HK-2 (cell line): ENCODE results near the gene NKAIN4.
"Not testable (repeated sequence)": the region's sequence is repeated elsewhere in the genome, so short reads cannot be mapped to it uniquely, and the experiment has no call there.

Experiments
- DNase-seq: peaks from one replicate; pipeline ENCODE4 v3.0.0-alpha.2; 2018; ENCODE audit not compliant: unreplicated experiment

The NKAIN4 gene

DNA sequence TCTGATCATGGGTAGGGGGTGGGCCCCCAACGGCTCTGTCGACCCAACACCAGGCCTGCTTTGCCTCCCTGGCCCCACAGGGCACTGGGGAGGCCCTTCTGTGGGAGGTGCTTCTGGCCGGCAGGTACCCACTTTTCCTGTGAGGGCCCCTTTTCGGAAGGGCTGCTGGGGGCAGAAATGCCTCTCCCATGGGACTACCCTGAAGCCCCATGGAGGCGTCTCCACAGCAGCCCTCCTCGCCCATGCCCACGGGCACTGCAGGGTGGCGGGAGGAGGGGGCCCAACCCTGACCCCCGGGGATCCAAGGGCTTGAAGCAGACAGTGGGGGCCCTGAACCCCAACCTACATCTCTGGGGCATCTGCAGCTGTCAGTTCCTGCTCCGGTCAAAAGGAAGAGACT is 16.2 kb downstream of the NKAIN4 start:
- no peak for DNase-seq

DNA sequence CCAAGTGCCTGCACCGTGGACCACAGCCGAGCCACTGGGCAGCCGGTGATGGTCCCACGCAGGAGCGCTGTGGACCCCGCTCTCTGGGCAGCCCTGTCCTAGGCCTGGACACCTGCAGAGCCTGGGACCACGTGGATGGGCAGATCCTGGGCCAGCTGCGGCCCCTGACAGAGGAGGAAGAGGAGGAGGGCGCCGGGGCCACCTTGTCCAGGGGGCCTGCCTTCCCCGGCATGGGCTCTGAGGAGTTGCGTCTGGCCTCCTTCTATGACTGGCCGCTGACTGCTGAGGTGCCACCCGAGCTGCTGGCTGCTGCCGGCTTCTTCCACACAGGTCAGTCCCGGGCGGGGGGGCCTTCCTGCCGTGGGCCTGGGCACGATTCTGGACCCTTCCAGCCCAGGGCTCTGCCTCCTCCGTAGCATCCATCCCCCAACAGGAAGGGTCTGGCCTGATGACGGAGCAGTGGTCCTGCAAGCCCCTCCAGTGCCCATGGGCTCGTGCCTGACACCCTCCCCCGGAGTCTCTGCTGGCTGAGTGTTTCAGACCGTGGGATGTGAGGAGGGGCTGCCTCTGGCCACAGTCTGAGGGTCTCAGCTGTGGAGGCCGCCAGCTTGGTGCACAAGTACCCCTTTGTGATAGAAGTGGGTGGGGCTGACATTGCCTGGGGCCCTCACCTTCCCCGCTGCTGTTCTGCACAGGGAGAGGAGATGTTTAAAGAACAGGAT is 18.0 kb downstream of the NKAIN4 start:
- DNase-seq, result no peak

DNA sequence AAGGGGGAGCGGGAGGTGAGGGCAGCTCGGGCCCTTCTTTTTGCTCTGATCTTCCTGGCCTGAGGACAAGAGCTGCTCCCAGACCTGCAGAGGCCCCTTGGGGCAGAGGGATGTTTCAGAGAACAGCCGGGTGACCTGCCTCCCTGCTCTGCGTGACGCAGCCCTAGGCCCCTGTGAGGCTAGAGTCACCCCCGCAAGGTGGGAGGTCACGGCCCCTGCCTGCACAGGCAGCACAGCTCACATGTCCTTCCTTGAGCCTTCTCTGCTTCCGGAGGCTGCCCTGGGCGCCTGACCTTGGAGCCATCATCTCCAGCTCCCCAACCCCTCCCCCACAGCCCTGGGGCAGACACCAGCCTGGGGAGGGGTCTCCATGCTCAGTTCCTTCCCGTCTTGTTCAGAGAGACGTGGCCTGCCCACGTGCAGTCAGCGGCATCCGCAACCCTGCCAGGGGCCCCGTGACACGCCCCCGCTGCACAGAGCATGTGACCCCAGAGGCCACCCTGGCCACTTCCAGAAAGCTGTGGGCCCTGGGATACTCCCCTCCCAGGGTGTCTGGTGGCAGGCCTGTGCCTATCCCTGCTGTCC is 18.8 kb downstream of the NKAIN4 start, which contains the start of gene BIRC7:
TSS of gene BIRC7 (plus strand) at position 507 of the 585 bp plus-strand sequence. CDS start 192 bp downstream, outside the sequence.
- DNase-seq, result no peak

- no peak for DNase-seq
Observed at GRCh38 chr20:63234693-63235398, 19.4 kb downstream of the NKAIN4 start.

DNA sequence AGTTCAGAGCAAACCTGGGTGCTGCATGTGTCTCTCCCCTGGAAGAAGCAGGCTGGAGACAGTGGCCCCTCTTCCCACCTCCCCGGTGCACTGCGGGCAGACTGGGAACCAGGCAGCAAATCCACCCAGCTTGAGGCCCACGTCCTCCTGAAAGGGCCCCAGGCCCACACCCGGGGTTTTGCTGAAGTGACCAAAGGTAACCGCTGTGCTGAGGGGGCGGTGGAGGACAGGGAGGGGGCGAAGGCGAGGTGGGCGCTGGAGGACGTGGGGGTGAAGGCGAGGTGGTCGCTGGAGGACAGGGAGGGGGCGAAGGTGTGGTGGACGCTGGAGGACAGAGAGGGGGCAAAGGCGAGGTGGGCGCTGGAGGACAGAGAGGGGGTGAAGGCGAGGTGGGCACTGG is 20.3 kb downstream of the NKAIN4 start:
- DNase-seq, result no peak

DNA sequence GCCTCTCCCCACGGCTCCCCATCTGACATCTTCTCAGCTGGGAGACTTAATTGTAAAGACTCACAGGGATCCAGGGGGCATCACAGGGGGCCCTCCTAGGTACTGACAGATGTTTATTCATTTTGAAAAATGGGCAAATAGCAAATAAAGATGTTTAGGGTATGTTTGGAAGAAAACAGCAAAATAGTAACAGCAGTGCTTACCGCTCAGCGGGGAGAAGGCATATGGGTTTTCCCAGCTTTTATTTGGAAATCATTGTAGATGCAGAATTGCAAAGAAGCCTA is 21.3 kb downstream of the NKAIN4 start:
- DNase-seq, result no peak

GRCh38 chr20:63232235-63233060 is 21.8 kb downstream of the NKAIN4 start:
- peak; percentile 90 for DNase-seq

DNA sequence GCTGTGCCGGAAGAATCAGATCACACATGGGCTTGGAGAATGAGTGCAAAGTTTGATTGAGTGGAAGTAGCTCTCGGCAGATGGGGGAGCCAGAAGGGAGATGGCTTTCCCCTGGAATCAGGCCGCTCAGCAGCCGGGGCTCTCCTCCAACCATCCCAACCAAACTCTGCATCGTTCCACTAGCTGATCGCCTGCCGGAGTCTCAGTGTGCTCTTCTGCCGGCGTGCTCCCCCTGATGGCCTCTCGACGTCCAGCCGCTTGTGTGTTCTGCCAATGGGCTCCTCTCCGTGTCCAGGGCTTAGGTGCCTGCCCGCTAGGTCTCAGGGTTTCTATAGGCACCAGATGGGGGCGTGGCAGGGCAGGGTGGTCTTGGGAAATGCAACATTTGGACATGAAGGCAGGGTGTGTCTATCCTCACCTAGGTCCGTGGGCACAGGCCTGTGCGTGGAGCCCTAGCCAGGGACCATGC is 23.4 kb downstream of the NKAIN4 start:
- DNase-seq, result no peak

GRCh38 chr20:63228806-63229205 is 25.5 kb downstream of the NKAIN4 start:
- no peak for DNase-seq

DNA sequence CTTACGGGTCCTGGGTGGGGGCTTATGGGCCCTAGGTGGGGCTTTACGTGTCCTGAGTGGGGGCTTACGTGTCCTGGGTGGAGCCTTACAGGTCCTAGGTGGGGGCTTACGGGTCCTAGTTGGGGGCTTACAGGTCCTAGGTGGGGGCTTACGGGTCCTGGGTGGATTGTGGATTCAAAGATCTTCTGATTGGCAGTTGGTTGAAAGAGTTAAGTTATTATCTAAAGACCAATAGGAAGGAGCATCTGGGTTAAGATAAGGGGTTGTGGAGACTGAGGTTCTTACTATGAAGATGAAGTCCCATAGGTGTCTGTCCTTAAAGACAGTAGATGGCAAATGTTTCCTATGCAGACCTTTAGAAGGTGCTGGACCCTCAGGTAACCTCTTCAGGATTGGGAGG is 27.0 kb downstream of the NKAIN4 start:
- DNase-seq, result no peak

GRCh38 chr20:63226042-63226943 is 28.0 kb downstream of the NKAIN4 start:
- DNase-seq, result no peak

GRCh38 chr20:63225082-63225454 is 29.2 kb downstream of the NKAIN4 start:
- no peak for DNase-seq

DNA sequence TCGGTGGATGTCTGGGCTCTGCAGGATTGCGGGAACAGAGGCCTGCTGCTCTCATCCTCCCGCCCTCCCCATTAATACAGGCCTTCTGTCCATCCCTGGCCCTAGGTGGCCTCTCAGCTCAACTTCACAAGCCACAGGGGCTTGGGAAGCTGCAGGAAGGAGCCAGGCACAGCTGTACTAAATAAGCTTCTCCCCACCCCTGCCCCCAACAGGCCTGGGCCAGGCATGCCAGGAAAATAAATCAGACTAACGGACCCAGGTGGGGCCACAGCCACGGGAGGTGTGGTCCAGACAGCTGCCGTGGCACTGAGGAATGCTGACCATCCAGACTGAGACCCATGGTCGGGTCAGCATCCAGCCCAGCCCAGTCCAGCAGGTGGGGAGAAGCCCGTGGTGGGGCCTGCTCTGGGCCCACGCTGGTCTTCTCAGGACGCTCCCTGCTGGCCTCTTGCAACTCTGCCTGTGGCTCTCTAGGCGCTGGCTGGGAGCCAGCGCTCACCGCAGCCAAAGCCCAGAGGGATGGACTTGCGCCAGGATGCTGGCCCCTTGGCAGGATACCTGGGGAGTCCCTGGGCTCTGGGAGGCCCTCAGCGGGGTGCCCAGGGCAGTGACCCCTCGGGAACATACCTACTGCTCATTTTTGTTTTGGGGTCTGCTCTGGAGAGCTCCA is 29.7 kb downstream of the NKAIN4 start:
- peak; percentile 89 for DNase-seq

DNA sequence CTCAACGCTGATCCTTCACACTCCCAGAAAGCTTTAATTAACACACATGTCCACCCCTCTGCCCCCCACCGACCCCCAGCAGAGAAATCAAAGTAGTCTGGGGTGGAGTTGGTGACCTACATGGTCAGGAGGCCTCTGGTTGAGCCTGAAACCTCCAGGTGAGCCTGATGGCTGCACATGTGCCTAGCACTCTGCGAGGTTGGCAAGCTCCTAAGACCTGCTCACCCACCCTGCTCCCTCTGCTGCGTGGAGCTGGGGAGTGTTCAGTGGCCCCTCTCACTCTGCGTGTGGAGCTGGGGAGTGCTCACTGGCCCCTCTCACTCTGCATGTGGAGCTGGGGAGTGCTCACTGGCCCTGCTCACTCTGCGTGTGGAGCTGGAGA is 30.4 kb downstream of the NKAIN4 start:
- no peak for DNase-seq

- DNase-seq, result peak; percentile 55
Observed at GRCh38 chr20:63223121-63223825, 31.0 kb downstream of the NKAIN4 start.

DNA sequence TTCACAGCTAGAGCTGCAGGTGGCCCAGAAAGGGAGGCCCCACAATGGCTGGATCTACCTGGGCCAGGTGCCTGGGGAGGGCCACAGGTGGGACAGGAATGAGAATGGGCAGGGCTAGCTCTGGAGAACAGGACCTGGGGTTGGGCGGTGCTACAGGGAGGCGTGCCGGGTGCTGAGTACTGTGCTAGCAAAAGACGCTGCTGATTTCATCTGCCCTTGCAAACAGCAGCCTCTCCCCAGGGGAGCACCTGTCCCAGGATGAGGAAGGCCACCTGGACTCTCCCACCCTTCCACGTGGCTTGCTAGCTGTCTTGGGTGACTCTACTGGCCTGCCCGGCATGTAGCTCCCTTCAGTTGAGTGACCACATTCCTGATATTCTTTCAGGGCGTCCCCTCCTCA is 31.7 kb downstream of the NKAIN4 start:
- DNase-seq, result no peak

DNA sequence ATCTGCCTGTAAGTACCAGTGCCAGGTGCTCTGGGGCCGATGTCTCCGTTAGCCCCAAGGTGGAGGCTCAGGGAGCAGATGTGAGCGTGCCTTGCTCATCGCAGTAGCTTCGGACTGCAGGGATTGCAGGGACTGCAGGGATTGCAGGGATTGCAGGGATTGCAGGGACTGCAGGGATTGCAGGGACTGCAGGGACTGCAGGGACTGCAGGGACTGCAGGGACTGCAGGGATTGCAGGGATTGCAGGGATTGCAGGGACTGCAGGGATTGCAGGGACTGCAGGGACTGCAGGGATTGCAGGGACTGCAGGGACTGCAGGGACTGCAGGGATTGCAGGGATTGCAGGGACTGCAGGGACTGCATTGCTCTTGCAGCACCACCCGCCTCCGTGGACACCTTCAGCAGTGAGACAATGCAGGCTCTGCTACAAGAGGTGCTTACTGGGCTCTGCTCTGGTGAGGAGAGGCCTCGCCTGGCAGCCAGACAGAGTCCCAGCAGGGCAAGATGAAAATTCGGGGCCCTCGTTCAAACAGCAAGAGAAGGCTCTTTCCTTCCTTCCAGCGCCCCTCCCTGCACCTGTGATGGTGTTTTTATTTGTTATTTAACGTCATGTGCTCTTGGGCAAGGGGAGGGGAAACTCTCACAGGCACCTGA is 32.7 kb downstream of the NKAIN4 start:
- DNase-seq, result not testable (repeated sequence)

DNA sequence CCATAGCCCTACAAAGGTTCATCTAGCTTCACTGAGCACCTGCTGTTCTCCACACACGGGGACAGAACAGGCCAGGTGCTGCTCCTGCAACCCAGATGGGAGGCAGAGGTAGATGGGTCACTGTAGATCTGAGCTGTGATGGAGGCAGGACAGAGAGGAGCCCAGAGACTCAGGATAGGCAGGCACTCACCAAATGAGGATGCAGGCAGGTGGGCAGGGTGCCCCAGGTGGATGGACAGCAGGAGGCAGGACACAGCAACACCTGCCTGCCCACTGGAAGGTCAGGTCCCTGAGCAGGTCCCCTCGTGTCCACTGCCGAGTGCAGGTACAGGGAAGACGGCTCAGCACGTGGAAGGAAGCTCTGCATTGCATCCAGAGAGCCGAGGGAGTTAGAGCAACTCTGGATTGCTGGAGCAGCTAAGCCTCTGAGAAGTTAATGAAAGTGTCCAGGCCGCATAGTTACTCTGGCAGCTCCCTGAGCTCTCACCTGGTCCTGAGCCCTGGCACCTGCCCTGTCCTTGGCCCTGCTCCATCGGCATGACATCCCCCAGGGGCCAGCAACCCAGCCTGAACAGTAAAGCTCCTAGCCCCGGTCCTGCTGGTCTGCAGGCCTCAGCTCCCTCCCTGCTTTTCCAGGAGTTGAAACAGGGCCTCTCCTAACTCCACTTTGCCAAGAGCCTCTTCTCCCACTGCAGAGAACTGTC is 33.4 kb downstream of the NKAIN4 start:
- no peak for DNase-seq
